Stimulated activated CD8-positive, alpha-beta memory T cell treated with anti-CD3 and anti-CD28 coated beads, Interleukin-7, amount 100 ng/mL, for 48 hours (primary cell): Measurements from ENCODE around the gene MGMT.

ENCODE experiments used
- DNase-seq, 2 donors: peaks; one replicate each; pipeline ENCODE4 v3.0.0-alpha.2; 2020; ENCODE audit warnings: low read depth in 1 of 2; ENCODE audit errors: extremely low read depth in 1 of 2

The MGMT gene

DNA sequence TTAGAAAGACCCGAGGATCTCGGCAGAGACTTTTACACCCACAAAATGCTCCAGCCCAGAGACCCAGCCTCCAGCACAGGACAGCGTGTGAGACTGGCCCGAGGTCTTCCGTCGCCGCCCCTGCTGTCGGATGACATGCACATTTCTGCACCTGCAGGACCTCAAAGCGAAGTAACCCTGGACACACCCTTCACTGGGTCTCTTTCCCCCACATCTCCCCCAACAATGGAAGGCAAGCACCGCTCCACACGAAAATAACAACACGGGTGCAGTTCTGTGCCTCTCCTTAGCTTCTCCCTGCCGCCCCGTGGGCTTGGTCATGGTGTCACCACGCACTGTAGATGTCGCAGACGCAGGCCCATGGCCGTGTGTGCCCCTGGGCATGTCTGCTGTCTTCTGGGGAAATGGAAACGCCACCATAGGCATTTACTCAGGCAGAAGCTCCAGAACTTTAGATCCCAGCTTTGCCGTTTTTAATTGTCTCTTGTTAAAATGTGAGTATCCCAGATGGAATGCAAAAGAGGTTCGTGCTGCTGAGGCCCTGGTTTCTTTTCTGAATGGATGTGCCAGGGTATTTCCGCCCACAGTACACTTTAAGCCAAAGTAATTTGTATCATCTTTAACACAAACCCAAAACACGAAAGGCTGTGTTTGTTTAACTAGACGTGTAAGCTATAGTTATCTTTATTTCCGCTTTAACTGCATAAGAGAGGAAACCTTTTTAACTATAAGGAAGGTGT lies 237.9 kb downstream of the MGMT start:
- no peak for DNase-seq

DNA sequence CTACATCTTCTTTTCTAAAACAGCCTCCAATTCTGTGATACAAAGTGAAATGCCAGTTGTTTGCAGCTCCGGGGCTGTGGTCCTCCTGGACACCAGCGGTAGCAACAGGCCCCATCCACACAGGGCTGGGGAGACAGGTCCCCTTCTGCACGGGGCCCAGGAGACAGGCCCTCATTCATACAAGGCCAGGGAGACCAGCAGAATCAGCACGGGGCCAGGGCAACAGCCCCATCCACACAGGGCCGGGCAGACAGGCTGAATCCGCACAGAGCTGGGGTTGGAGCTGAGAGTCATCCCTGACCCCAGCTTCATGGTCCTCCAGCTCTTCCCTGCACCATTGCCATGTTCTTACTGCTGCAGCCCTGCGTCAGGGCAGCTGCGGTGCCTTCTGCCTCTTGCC lies 238.6 kb downstream of the MGMT start:
- no peak for DNase-seq

DNA sequence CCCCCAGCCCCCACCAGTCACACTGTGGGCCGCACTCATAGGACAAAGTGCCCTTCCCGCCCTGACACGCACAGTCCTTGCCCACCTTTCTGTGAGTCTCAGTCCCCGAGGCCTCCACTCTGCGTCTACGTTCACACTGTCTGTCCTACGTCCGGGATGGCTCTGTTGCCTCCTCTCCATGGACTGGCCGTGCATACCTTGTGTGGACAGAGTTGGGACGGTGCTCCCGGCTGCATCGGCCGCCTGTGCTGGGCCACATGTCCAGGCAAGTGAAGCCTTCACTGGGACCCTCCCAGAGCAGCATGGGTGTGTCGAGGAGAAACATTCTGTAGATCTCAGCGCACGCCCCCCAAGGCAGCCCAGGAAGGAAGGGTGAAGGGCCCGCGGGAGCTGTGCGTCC lies 239.0 kb downstream of the MGMT start:
- no peak for DNase-seq

DNA sequence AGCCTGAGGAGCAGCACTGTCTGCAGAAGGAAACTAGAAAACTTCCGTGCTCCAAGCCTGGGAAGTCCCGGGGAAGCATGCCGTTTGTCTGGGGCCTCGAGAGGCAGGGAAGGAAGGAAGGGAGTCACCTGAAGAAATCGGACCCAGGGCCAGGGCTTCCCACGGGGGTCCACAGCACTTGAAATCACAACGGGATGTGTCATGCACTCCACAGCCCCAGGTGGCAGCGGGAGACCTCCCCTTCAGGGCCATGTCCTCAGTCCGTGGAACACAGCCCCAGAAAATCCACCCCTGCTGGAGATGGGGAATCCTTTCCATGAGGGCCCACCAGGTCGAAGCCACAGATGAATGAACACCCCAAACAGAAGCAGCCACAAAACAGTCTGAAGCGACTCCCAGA lies 239.5 kb downstream of the MGMT start:
- no peak for DNase-seq

DNA sequence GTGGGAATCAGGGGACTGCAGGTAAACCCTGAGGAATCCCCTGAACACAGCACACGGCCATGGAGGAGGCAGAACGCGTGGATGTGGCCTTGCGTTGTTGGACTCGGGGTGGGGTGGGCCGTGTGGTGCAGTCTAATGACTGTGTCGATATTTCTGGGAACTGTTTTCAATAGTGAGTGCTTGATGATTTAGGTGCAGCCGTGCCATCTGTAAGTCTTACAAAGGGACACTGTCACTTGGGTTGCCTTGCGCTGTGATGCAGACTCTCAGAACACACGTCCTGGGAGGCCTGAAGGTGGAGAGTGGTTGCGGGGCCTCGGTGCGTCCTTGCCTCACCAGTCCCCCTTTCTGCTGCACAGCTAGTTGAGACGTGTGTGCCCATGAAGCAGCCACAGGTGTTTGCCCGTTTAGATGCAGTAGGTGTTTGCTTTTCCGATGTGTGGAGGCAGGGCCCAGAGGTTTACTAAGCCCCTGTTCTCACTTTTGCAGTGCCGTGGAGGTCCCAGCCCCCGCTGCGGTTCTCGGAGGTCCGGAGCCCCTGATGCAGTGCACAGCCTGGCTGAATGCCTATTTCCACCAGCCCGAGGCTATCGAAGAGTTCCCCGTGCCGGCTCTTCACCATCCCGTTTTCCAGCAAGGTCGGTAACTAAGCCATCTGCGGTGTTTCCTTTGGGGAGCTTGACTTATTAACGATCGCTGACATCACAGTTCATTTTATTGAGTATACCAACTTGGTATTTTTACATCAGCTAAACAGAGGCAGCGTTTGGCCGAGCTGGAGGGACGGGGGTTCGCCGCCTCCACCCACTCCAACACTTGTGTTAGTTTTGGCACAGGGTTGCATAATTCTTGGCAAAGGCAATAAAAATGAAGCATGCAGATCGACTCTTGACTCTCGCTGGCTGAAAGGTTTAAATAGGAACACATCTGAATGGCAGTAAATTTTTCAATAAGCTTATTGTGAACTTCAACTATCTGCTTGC lies 240.7 kb downstream of the MGMT start:
- no peak for DNase-seq

DNA sequence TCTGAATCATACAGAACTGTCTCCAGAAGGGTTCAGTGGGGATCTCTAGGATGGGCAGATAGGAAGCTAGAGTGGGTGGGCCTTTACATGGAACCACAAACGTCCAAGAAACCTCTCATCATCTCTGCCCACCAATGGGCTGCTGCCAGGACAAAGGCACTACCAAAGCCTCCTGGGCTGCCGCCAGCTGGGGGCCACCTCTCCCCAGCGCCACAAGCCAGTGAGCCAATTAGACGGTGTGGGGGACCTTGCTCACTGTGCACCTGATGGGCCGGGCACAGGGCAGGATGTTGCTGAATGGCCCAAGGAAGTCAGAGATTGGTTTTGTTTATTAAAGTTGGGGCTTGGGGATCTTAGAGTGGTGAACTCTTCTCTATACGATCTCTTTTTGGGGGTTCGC lies 242.1 kb downstream of the MGMT start:
- DNase-seq: no peak

DNA sequence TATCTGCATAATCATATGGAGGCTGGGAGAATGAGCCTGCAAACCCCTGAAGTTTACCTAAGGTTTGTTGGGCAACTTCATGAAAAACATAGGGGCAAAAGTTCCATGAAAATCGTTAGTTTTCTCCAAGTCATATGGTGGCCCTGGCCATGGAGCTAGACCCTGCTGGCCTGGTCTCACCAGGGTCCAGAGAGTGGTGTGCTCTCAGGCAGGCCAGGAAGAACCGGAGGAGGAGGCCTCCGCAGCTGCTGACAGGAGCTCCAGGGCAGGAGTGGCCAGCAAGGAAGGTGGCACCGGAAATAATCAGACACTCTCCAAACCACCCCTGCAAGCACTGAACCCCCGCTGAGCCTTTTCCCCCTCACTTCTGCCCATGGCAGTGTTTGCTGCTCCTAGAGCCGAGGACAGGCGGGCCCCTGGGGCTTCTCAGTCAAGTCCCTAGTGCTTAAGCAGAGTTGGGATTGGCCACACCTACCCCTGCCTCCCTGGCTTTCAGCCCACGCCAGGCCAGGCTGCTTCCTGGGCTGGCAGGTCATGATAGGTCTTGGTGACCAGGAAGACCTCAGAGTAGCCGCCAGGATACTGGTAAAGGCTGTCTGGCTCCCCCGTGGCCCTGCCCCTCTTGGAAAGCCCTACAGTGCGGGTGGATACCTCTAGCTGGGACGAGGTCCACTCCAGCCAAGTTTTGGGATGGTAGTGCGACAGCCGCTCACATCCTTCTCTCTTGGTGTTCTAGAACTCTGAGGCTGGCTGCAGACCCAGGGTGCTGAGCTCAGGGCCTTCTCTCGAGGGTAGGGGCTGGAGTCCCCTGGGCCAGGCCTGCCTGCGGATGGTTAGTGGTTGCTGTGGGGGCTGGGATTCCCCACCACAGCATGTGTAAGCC lies 242.8 kb downstream of the MGMT start:
- no peak for DNase-seq

DNA sequence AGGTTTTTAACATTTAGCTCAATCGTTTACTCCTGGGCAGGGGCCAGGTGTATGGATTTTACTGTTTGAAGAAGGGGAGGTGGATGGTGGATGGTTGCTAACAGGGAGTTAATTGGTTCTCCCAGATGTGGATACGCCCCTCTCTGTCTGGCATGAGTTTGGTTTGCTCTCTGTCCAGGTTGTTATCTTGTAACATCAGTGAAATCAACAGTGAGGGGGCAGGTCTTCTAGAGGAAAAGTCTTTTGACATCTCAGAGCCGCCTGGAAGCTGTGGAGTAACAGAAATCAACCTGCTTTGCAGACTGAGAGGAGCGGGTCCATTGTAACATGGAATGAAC lies 243.4 kb downstream of the MGMT start:
- no peak for DNase-seq

DNA sequence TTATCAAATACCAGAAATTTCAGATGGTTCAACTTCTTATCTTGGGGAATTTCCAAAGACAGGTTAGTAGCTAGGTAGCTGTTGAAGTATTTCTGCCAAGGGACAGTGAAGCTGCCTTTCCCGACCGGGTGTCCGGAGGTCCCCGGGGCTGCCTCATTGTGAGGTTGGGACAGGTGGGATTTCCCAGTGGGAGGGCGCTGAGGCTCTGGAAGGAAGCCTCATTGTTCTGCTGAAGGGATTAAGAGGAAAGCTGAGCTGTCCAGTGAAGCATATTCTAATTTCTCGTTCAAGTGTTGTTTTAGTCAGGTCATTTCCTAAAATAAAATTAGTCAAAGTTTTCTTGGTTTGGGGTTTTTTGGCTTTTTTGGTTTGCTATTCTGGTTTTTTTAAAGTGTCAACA lies 244.2 kb downstream of the MGMT start:
- DNase-seq: no peak

DNA sequence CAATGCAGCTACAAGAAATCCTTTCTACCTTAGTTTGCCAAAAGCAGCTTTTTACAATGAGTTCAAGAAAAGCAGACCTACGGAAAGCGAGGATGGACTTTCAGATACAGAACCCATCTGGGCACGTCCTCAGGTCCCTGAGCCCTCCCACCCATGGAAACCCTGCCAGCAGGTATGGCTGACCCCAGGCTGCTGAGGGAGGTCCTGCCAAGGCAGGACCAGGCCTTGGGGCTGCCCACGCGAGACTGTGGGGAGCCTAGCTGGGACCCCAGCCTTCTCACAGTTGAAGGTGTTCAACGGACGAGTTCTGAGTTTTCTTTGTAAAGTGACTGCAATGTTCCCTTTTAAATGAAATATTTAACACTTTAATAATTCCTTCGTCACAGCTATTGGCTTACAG lies 245.0 kb downstream of the MGMT start:
- DNase-seq: no peak

DNA sequence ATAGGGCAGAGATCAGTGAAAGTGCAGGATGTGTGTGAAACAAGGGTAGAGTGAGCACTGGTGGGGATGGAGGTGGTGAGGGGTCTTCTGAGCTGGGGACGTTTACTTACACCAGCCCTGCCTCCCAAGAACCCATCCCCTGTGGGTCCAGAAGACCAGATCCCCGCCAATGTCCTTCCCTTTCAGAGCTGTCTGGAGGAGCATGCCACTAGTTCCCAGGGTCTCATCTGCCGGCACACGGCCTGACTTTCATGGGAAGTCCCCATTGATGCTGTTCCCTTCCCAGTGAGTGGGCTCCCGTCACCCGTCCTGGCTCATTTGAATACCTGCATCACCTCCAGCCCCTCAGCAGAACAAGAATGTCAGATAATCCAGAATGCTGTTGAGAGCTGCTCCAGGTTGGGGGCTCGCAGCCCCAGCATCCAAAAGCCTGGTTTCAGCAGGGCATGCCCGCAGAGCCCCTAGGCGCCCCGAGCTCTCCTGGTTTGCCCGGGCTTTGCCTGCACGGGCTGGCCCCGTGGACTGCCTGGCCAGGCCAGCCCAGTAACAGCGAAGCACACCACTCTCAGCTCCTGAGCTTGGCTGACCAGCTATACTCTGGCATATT lies 246.7 kb downstream of the MGMT start:
- DNase-seq: no peak

DNA sequence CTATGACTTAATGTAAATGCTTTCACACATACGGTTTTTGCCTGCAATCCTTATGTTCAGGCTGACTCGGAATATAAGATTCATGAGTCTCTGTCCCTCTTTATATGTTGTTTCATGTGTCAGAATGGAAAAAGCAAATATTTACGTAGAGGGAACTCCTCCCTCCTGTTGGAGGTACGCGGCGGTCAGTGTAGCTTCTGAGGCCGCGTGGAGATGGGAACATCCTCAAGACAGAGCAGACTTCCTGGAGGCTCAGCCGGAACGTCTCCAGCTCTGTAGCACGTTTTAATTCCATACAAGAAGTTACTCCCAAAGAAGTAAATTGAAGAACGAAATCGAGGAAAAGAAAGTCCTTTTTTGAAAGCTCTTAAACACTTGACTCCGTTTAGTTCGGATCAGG lies 248.8 kb downstream of the MGMT start:
- no peak for DNase-seq

DNA sequence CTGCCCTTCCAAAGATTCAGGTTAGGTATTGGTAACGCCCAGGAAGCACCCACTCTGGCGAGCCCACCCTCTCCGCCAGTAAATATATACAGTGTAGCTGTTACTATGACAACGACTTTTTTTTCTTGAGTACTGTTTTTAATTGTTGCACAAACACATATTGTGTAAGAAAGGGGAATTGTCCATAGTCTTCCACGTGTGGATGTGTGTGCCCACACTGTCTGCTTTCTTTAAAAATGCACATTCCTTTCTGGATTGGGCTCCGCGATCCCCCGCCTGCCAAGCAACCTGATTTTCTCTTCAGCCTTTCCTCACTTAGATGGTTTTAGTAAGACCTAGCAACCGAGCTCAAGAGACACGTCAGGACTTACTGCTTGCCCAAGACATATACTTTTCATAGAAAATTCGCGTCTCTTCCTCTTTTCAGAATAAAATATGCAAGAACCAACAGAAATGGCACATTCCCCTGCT lies 249.2 kb downstream of the MGMT start:
- DNase-seq: no peak

DNA sequence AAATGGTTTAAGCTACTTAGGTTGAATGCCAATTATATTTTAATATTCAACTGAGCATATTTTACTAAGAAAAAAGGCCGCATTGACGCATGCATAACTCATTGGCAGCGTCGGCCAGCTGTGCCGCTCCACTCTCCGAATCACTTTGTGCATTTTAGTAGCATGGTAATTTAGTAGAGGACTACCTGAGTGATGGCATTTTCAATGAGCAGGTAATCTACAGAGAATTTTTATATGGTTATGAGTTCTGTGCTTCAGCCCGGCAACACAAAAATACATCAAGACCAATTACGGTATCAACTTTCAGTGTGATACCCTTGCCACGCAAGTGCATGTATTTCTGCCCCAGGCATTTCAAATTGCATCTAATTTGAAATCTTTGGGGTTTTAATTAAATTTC lies 249.8 kb downstream of the MGMT start:
- DNase-seq: no peak

DNA sequence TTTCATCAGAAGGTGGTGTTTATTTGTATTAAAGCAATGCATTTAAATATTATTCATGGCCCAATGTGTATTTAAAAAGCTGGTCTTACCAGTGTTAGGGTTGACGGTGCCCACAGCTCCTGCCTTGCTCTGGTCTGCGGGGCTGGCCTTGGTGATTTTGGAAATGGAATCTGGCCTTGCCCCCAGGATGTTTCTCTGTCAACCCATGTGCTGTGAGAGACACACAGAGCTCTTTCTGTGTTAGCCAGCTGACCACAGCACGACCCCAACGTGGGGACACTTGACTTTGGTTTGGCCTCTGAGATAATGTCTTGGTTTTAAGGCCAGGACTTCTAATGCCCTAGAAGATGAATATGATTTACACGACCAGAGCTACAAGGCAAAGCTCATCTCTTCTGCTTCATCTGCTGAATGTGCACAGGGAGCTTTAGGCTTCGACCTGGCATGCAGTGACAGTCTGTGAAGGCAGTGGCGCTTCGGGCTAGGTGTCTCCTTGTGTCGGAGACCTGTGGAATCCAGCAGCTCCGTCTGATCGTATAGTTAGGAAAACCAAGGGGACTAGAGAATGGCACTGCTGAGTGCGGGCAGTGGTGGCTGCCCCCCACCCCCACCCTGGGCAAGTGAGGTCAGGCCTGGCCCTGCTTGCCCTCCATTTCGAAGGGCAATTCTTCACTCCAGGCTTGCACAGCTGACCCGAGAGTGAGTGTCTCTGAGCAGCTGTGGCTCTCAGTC lies 250.9 kb downstream of the MGMT start:
- no peak for DNase-seq

DNA sequence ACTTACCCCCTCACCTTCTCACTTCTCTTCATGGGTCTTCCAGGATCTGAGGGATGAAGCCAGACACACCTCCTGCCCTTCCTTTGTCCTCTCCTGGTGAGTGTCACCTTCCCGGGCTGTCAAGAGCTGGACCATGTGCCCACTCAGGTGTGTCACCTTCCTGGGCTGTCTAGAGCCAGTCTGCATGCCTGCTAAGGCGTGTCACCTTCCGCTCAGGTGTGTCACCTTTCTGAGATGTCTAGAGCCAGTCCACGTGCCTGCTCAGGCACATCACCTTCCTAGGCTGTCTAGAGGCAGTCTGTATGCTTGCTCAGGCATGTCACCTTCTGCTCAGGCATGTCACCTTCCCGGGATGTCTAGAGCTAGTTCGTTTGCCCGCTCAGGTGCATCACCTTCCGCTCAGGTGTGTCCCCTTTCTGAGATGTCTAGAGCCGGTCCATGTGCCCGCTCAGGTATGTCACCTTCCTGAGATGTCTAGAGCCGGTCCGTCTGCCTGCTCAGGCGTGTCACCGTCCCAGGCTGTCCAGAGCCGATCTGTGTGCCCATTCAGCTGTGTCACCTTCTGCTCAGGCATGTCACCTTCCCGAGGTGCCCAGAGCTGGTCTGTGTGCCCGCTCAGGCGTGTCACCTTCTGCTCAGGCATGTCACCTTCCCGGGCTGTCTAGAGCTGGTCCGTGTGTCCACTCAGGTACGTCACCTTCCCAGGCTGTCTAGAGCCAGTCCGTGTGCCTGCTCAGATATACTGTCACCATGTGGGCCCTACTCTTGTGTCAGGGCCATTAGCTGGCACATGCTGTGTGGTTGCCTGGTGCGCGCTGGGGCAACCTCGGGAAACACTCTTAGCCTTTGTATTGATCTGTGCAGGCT lies 251.7 kb downstream of the MGMT start:
- DNase-seq: no peak

DNA sequence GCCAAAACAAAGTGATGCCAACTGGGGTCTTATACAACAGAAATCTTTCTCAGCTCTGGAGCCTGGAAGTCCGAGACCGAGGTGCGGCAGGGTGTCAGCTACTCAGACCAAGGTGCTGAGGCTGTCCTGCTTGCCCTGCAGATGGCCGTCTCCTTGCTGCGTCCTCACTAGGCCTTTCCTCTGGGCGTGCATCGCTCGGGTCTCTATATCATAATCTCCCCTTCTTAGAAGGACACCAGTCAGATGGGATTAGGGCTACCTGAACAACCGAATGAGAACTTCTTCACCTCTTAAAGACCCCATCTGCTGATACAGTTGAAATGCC lies 252.3 kb downstream of the MGMT start:
- no peak for DNase-seq

DNA sequence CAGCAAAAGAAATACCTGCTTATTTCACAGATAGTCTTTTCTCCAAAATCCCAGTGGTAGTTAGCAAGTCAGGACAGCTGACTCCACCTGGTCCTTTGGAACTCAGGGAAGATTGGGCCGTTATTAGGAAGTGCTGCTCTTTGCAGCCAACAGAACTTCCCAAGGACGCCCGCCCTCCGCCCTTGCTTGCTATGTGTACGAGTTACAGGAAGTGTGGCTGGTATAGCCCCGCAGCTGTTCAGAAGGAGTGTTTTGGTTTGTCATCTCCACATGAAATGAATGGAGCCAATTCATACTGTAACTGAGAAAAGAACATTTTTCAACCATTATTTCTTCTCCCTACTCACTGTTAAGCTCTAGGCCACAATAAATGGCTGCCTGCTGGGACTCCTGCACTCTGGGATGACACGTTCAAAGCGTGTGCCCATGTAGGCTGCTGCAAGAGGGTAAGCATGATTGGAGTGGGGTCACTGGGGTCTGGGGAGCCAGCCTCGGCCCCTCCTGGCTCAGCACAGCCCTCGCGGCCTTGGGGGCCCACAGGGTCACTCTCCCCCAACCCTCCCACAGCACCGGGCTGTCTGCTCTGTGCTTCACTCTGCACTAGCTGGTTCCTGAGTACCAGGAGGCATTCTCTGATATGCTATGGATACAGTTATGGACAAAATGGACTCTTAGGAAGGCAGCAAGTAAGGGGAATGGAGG lies 253.0 kb downstream of the MGMT start:
- no peak for DNase-seq

DNA sequence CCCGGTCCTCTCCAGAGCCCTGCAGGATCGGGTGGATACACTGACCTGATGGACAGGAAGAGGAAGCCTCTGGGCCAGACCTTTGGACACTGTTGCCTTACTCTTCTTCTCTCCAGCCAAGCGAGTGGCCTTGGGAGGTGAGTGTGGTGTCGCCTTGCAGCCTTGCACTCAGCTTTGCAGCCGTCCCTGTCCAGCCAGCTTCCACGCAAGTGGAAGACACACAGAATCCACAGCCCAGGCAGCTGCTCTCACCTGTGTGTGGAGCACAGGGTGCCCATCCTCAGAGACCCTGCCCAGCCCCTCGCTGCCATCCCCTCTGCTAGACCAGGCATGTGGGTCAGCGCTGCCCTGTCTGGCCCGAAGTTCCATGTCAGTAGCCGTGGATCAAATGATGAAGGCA lies 258.0 kb downstream of the MGMT start:
- no peak for DNase-seq
